AG08395 (cell line): ENCODE measurements around the gene KCNIP1.

Experiments used
- DNase-seq: peaks from one replicate; pipeline ENCODE4 v3.0.0; 2012; ENCODE audit warnings: mixed read lengths, low spot score

KCNIP1 gene

GRCh38 chr5:170503990-170504596, at the start of gene KCNIP1:
Gene KCNIP1 (plus strand): TSS chr5:170504020.
- peak; percentile 26 for DNase-seq

GRCh38 chr5:170463426-170463825, 40.4 kb upstream of the KCNIP1 start:
- no peak for DNase-seq

GRCh38 chr5:170464280-170465127, 39.3 kb upstream of the KCNIP1 start:
- no peak for DNase-seq

GRCh38 chr5:170466553-170466952, 37.3 kb upstream of the KCNIP1 start:
- DNase-seq: no peak

- DNase-seq: peak; percentile 88
Observed at GRCh38 chr5:170466988-170467707, 36.7 kb upstream of the KCNIP1 start.

- no peak for DNase-seq
Observed at GRCh38 chr5:170468633-170469285, 35.1 kb upstream of the KCNIP1 start.

GRCh38 chr5:170469414-170469813, 34.4 kb upstream of the KCNIP1 start:
- DNase-seq: no peak

GRCh38 chr5:170470275-170470674, 33.5 kb upstream of the KCNIP1 start:
- no peak for DNase-seq

GRCh38 chr5:170470808-170471404, 32.9 kb upstream of the KCNIP1 start:
- no peak for DNase-seq

- DNase-seq: no peak
Observed at GRCh38 chr5:170471551-170472178, 32.2 kb upstream of the KCNIP1 start.

- no peak for DNase-seq
Observed at GRCh38 chr5:170473642-170474041, 30.2 kb upstream of the KCNIP1 start.

GRCh38 chr5:170474489-170475274, 29.1 kb upstream of the KCNIP1 start:
- no peak for DNase-seq

- DNase-seq: no peak
Observed at GRCh38 chr5:170475294-170476000, 28.4 kb upstream of the KCNIP1 start.

- DNase-seq: no peak
Observed at GRCh38 chr5:170476704-170477103, 27.1 kb upstream of the KCNIP1 start.

- no peak for DNase-seq
Observed at GRCh38 chr5:170477906-170478305, 25.9 kb upstream of the KCNIP1 start.

- no peak for DNase-seq
Observed at GRCh38 chr5:170478306-170478705, 25.5 kb upstream of the KCNIP1 start.

- no peak for DNase-seq
Observed at GRCh38 chr5:170479484-170479883, 24.3 kb upstream of the KCNIP1 start.

GRCh38 chr5:170480260-170480659, 23.6 kb upstream of the KCNIP1 start:
- no peak for DNase-seq

GRCh38 chr5:170481849-170482248, 22.0 kb upstream of the KCNIP1 start:
- no peak for DNase-seq

GRCh38 chr5:170482511-170482910, 21.3 kb upstream of the KCNIP1 start:
- no peak for DNase-seq
